HG03442 (cell line): ENCODE data around the gene FUBP1.
A peak's percentile ranks its signal among the peaks of the same experiment; 100 is the strongest.
"Not testable (repeated sequence)": the region's sequence is repeated elsewhere in the genome, so short reads cannot be mapped to it uniquely, and the experiment has no call there.

Source experiments
- ATAC-seq: cut with Tn5 transposase; IDR thresholded peaks from one replicate; pipeline ENCODE4 v1.9.1; 2021; ENCODE audit warnings: mild to moderate bottlenecking, moderate library complexity; ENCODE audit not compliant: unreplicated experiment

The FUBP1 gene

DNA sequence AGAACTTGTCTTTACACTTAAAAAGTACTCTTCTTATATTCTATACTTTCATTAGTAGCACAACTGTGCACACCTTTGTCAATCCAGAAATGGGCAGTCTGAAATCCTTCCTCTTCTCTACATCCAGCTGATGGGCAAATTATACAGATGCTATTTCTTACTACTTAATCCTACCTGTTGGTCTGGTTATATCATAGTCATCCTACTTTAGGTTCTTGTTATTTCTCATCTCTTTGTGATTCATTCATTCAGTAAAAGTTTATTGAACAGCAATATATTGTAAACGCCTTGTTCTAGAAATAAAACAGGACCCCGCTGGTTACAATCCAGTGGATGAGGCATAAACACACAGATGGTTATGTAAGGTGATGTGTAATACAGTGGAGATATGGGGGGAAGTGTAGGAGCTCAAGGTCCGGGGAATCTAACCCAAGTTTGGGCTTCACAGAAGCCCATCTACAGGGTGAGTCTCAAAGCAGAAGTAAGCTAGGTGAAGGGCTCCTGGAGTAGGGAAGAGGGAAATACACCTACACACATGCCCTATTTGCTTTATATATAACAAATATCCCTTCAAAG, 11.8 kb upstream of the FUBP1 start:
- ATAC-seq = no peak

DNA sequence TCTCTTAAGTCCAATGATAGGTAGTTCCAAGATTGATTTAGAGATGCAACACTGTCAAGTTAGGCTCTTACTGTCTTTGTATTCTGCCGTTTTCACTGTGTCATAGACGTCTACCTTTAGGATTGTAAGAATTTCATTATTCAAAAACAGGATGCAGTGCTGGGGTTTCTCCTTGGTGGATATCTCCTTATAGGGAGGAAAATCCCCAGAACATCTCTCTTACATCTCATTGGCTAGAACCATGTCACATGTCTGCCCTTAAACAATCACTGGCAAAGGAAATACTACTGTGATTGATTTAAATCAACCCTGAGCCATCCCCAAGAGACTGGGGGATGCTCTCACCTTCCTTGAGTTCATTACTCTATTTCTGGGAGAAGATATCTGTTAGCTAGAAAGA, 10.9 kb upstream of the FUBP1 start:
- no peak for ATAC-seq

DNA sequence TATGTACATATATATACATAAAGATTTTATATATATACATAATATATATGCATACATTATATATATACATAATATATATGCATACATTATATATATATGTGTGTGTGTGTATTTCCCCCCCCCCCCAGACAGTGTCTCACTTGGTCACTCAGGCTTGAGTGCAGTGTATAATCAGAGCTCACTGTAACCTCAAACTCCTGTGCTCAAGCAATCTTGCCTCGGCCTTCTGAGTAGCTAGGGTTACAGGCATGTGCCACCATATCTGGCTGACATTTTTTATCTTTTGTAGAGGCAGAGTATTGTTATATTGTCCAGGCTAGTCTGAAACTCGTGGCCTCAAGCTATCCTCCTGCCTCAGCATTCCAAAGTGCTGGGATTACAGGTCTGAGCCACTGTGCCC, 9.0 kb upstream of the FUBP1 start:
- no peak for ATAC-seq

DNA sequence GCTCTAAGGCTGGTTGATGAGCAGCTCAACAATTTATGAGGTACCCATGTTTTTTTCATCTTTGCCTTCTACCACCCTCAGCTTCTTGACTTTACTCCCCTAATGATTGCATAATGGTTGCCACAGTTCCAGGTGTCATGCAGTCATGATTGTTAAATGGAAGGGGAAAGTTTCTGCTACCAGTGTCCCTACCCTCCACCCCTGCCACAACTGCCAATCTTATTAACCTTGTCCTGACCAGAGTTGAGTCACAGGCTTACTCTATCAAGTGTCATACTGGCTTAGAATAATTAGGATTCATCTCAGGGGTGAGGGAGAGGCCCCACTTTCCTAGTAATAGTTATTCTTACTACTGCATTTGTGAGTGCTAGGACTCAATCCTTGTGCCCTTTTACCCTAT, 7.9 kb upstream of the FUBP1 start:
- ATAC-seq = no peak

DNA sequence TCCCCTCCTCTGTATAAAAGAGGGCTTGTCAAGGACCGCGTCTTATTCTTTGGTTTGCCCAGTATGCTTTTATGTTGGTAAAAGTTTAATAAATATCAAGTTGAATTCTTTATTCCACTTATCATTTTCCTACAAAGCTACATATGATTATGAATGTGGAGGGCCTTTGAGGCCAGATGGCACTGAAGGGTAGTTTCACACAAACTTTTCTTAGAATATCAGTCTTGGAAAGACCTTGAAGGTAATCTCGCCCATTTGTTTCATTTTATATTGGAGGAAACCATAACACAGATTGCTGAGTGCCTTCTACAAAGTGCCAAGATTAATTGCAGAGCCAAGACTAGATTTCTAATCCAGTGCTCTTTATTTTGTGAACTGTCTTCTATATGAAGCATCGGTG, 5.8 kb upstream of the FUBP1 start:
- no peak for ATAC-seq

DNA sequence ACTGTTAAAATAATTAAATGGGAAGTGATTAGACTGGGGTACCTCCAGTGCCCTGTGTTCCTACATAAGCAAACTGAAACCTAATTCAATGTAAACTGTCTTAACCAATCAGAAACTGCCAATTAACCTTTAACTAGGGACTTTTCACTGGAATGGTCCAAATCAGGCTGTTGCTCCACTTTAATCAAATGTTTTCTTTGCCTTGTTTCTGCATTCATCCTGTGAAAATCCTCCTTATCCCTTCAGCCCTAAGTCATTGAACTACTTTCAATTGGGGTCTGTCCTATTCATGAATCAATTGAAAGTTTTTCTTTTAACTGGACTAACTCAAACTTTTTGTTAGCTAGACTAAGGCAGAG, 5.1 kb upstream of the FUBP1 start:
- no peak for ATAC-seq

DNA sequence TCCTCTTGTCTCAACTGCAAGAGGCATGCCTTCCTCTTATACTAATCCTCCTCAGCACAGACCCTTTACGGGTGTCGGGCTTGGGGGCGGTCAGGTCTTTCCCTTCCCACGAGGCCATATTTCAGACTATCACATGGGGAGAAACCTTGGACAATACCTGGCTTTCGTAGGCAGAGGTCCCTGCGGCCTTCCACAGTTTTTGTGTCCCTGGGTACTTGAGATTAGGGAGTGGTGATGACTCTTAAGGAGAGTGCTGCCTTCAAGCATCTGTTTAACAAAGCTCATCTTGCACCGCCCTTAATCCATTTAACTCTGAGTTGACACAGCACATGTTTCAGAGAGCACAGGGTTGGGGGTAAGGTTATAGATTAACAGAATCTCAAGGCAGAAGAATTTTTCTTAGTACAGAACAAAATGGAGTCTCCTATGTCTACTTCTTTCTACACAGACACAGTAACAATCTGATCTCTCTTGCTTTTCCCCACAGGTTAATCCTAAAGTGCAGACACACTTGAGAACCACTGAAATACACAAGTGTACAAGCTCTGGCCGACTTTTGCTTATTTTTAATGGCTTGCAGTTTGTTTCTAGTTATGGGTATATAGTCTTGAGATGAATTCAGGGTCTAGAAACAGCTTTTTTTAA, 4.6 kb upstream of the FUBP1 start:
- not testable (repeated sequence) for ATAC-seq

DNA sequence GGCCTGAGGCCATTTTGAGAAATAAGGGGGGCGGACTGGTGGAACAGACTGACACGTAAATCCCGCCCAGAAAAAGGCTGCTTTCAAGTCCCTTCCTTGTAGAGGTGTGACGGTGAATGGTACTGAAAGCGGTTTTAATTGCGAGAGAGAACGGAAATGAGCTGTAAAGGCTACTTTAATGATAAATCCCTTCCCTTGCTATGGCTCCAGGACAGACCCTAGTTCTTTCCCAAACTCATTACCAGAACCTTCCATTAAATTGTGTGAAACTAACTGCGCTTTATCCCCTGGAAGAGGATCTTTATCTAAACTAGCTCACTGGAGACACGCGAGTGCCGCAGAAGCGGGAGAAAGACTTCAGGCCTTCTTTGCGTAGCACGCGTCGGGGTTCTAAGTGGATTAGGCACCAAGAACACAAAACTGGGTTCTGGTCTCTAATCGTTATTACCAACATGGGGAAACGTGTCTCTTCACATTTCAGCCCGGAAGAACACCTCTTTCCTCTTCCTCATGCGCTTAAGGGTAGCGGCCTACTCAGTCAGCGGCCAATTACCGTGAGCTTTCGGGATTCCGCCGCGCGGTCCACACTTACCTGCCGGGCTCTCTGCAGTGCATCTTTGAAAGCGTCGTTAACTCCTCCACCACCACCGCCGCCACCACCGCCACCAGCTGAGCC, 441 bp downstream of the FUBP1 start:
- ATAC-seq = peak; percentile 66

DNA sequence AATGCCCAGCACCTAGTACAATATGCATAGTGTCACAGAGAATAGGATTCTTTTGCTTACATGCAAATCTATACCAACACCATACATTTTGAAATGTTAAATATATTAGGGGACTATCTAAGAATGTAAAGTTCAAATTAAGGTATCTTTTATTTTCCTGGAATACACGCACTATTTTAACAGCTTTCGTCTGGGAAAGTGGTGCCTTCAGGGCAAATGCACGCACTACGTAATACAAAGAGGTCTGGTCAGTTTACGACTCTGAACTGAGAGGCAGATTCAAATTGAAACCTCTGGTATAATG, 931 bp downstream of the FUBP1 start:
- no peak for ATAC-seq

DNA sequence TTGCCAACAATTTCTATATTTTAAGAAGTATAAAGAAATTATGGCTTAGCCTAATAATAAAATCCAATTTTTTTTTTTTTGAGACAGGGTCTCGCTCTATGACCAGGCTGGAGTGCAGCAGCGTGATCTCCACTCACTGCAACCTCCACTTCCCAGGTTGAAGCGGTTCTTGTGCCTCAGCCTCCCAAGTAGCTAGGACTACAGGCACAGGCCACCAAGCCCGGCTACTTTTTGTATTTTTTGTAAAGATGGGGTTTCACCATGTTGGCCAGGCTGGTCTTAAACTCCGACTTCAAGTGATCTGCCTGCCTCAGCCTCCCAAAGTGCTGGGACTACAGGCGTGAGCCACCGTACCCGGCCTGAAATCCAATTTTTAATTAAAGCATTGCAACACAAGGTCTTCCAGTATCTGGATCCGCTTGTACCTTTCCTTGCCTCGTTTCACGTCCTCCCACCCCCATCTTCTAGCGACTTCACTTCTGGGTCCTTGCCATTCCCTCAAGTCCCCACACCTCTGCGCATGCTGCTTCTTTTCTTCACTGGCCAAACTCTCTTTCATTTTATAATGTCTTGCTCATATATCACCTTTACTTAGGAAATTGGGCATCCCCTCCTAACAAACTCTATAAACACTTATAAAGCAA, 2.3 kb downstream of the FUBP1 start:
- ATAC-seq = no peak

DNA sequence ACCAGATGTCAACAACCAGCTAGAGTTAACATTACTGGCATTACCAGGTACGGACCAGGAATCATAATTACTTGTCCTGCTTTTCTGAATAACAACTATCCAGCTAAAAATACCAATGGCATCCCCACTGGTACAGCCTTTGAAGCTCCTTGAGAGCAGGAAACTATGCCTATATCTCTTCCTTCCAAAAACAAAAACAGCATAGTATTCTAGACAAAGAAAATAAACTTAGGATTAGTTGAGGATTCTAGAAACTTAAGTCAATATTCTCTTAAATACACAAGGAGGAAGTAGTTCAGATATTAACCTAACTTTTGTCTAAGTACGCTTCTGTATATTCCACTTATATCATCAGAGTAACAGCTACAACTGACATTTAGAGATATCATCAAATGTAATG, 3.0 kb downstream of the FUBP1 start:
- ATAC-seq = no peak

DNA sequence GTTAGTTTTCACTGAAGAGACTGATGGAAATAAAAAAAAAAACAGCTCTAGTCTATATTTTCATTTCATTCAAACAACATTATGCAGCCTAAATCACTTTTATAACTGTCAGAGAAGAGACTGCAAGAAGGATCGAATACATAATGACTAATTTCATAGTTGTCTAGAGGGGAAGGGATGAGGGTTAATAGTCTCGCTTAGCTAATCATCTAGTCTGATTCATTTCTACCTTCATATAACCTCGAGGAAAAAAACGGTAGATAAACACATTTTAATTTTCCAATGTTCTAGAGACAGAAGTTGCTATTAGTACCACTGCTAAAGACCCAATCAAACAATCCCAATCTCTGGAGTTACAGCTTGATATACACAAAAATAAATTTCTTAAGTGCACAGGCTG, 3.5 kb downstream of the FUBP1 start:
- no peak for ATAC-seq

DNA sequence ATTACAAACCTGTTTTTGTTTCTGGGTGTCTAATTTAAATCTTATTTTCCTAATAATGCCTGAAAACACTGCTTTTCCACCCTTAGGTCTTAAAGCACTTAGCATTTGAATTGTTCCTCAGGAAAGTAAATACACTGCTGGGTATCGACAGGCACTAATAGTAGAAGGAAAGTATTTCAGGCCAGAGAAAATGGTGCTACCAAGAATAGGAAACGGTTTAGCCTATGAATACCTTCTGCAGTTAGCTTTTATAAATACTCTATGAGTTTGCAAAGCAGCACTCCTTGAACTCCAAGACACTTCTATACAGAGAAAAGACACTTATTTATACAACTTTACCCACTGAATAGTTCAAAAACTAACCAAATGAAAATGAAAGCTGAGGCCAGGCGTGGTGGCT, 6.8 kb downstream of the FUBP1 start:
- no peak for ATAC-seq

DNA sequence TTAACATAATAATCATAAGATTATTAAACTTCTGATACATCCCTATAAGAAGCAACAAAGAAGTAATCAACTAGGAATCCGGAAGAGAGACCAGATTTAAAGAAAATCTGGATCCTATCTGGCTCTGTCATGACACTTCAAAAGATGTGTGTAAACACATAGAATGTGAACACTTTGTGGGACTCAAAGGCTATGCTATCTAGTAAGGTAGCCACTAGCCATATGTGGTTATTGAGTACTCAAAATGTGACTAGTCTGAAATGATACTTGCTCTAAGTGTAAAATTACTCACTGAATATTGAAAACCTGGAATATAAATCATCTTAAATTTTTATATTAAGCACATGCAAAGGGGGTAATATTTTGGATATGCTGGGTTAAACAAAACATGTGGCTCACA, 8.7 kb downstream of the FUBP1 start:
- no peak for ATAC-seq

DNA sequence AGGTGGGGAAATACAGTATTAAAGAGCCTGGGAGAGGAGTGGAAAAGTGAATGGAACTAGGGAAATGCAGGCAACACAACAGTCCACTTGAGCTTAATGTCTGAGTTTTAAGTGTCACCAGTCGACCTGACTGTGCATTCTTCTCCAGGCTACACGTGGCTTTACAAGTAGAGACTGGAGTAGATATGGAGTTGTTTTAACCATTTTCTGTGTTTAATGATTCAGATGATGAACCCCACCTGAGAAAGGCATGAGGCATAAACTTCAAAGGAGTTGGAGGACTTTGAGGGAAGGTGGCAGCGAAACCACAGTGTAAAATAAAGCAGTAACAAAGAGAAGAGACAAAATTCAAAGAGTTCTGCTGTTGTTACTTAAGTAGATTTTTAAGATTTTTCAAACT, 12.6 kb downstream of the FUBP1 start:
- ATAC-seq = no peak

DNA sequence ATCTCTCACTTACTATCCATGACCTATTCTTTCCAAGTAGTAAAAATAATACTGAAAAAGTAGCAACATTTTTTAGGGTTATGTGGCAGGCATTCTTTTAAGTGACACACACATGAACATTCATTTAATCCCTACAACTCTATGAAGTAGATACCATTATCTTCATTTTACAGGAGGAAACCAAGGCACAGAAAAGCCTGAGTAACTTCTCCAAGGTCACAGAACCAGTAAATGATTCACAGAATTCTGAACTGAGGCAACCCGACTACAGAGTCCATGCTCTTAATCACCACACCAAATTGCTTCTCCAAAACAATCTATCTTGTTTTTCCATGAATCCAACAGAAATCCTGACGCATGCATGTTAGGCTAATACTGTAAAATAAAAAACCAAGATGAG, 17.5 kb downstream of the FUBP1 start:
- no peak for ATAC-seq

DNA sequence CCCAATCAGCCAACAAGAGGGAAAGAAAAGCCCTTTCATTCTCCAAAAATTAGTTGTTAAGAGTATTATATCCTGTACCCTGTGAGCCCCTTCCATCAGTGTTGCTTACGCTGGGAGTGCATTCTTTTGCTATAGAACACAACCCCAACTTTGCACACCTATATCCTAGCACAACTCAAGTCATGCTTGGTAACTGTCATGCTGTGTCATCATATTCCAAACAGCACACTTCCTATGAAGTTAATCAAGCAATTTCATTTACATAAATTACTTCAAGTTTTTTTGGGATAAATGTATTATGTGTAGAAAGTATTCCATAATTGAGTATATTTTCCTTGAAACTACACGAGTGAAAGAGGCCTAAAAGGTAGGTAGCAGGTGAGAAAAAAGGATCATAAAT, 20.0 kb downstream of the FUBP1 start:
- no peak for ATAC-seq

DNA sequence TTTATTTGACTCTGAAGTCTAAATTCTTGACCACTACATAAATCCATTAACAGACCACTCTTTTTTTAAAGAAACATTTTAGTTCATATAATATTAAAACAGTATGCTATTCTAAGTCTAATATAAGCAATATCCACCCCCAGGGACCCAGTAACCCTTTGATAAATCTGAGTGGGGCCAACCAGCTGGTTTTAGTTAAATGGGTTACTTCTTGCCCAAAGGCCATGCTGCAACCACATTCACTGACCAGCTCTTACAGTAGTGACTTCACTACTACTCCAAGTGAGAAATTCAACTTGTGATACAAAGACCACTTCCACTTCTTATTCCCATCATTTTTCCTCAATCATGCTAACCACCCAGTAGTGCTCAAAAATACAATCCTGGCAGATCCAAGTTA, 20.5 kb downstream of the FUBP1 start:
- no peak for ATAC-seq

DNA sequence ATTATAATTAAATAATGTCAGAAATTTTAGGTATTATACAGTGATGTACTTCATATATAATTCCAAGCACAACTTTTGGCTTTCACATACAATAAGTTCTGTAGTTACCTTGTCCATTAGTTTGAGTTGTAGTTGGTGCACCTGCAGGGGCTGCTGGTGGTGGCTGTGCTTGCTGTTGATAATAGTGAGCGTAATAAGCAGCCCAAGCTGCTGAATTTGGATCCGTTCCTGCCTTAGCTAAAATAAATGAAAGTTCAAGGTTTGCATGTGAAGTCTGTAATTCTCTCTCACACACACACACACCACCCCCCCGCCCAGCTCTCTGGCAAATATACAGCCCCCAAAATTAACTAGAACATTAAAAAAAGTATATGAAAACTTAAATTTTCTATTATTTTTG, 22.4 kb downstream of the FUBP1 start:
- ATAC-seq = no peak

DNA sequence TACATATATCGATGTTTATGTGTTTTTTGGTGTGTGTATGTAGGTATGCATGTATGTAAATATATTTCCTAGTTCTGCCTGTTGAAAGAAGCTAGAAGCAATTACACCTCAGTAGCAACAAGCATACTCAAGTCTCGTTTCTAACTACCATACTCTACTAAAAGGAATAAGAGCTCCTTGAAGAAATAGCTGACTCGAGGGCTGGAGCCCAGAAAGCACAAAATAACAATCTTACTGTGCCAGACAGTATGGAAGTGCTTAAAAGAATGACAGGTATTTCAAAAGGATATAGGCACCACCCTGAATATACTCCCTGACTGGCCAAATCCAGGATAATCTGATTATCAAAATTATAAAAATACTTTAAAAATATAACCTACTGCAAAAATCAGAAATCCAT, 23.2 kb downstream of the FUBP1 start:
- ATAC-seq = no peak

DNA sequence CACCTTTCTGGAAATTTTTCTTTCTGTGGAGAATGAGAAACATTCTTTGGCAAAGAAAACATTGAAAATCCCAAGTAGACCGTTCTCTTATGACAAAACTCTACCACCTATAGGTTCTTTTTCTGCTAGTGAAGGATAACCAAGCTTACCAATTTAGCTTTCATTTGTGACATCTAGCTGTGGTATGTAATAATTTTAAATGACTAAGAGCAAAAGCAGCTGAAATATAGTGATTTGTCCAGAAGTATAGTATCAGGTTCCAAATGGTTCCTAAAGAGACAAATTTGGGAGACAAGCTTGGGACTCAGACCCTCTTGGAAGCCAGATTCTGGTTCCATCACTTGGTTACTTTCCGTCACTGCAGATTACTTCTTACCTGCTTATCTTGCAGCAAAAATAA, 24.4 kb downstream of the FUBP1 start:
- no peak for ATAC-seq

DNA sequence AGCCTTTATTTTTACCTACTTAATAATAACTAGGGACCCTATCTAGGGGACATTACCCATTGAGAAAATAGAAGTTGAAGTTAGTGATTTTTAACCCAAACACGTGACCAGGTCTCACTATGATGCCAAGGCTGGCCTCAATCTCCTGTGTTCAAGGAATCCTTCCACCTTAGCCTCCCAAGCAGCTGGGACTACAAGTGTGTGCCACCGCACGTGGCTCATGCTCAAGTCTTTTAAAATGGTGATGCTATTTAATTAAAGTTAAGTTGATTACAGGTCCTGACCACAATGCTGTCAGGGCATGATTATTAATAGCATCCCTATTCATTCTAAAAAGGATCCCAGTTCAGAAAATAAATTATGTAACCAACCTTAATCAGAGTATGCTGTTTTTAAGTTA, 25.0 kb downstream of the FUBP1 start:
- ATAC-seq = no peak

DNA sequence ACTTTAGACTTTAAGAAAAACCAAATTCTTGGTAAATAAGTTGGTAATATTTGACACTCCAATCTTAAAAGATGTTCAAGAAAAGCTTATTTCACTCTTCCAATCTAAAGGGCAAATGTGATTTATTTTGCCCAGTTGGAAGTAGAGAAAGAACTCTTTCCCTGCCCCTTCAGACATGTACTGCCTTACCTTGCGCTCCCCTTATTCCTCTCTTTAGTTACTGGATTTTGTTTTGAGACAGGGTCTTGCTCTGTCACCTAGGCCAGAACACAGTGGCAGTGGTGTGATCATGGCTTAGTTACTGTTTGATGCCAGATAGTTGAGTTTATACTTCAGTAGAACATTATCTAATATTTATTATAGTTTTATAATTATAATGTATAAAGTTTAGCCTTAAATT, 27.5 kb downstream of the FUBP1 start:
- ATAC-seq = no peak
